HCT116 (cell line): ENCODE data around the gene GPR107.

Experiments used
- ATF3 ChIP-seq: IDR thresholded peaks from 2 replicates; pipeline ENCODE4 v1.6.1; 2012
- EZH2 ChIP-seq: fragments of 200-600 bp; sonication (generic); IDR thresholded peaks from 2 replicates; pipeline ENCODE4 v1.6.1; 2017; ENCODE audit warnings: antibody characterized with exemption, mixed run types
- JUND ChIP-seq: IDR thresholded peaks from 2 replicates; pipeline ENCODE4 v1.6.1; 2012
- MAX ChIP-seq: IDR thresholded peaks from 2 replicates; pipeline ENCODE4 v1.6.1; 2012
- POLR2A ChIP-seq: IDR thresholded peaks from 2 replicates; pipeline ENCODE4 v1.7.0; 2011; ENCODE audit warnings: borderline replicate concordance; ENCODE audit not compliant: insufficient read depth, insufficient read length; ENCODE audit errors: extremely low read depth
- POLR2AphosphoS5 ChIP-seq: IDR thresholded peaks from 2 replicates; pipeline ENCODE4 v1.6.1; 2011; ENCODE audit warnings: mild to moderate bottlenecking, low read depth, low read length, moderate library complexity
- RAD21 ChIP-seq: IDR thresholded peaks from 2 replicates; pipeline ENCODE4 v1.6.1; 2012; ENCODE audit warnings: low read depth, mild to moderate bottlenecking
- TCF7L2 ChIP-seq: IDR thresholded peaks from 2 replicates; pipeline ENCODE4 v1.7.0; 2011; ENCODE audit warnings: borderline replicate concordance, inconsistent platforms; ENCODE audit not compliant: insufficient read depth, insufficient read length; ENCODE audit errors: extremely low read depth
- YY1 ChIP-seq: IDR thresholded peaks from 2 replicates; pipeline ENCODE4 v1.6.1; 2011; ENCODE audit warnings: low read length, low read depth, moderate library complexity, mild to moderate bottlenecking; ENCODE audit not compliant: insufficient replicate concordance; ENCODE audit errors: extremely low read depth
- TF ChIP-seq, protein P1 (sequence below), 3 experiments: fragments of 200-600 bp in 1 of 3; sonication (generic) in 1 of 3; IDR thresholded peaks in 2 of 3; conservative IDR thresholded peaks in 1 of 3; 2 replicates each; pipeline ENCODE4 v1.5.1; 2012 to 2017; ENCODE audit warnings: low read depth in 2 of 3, low read length in 2 of 3, antibody characterized with exemption in 1 of 3, borderline replicate concordance in 1 of 3, control low read depth in 1 of 3, mild to moderate bottlenecking in 1 of 3, mixed read lengths in 1 of 3, mixed run types in 1 of 3, moderate library complexity in 1 of 3; ENCODE audit not compliant: insufficient read depth in 1 of 3

DNA sequence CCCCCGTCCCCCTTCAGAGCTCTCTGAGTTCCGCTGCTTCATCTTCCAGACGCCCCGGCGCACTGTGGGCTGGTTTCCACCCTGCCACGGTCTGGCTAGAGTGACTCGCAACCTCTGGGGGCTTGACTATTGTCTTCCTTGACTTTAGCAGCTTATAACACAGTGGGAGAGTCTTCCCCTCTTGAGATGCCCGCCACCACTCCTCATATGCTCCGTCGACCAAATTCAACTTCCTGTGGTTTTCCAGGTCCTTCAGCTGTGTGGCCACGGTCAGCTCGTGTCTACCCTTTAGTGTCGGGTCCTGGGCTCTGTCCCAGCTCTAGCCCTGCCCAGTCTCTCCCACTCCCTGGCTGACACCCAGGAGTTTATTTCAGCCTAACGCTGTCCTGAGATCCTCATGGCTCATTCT is 90.3 kb downstream of the GPR107 start:
- TF ChIP-seq RAD21 (no peak), TCF7L2 (no peak), POLR2AphosphoS5 (no peak), EZH2 (no peak), MAX (no peak), ATF3 (no peak), YY1 (no peak), POLR2A (no peak), JUND (no peak)
- TF ChIP-seq, protein P1, sequence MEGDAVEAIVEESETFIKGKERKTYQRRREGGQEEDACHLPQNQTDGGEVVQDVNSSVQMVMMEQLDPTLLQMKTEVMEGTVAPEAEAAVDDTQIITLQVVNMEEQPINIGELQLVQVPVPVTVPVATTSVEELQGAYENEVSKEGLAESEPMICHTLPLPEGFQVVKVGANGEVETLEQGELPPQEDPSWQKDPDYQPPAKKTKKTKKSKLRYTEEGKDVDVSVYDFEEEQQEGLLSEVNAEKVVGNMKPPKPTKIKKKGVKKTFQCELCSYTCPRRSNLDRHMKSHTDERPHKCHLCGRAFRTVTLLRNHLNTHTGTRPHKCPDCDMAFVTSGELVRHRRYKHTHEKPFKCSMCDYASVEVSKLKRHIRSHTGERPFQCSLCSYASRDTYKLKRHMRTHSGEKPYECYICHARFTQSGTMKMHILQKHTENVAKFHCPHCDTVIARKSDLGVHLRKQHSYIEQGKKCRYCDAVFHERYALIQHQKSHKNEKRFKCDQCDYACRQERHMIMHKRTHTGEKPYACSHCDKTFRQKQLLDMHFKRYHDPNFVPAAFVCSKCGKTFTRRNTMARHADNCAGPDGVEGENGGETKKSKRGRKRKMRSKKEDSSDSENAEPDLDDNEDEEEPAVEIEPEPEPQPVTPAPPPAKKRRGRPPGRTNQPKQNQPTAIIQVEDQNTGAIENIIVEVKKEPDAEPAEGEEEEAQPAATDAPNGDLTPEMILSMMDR (IDR thresholded peaks at IDR 0.05 in 2 of 3, conservative IDR thresholded peaks at IDR 0.05 in 1 of 3; ENCODE audit: borderline replicate concordance in 1 of 3, insufficient read depth in 1 of 3, low read depth in 2 of 3, low read length in 2 of 3), result no peak
